Ammon's horn (tissue), 1 donor: Measurements from ENCODE around the gene VDR.

Experiments used
- DNase-seq: peaks from one replicate; pipeline ENCODE4 v3.0.0-alpha.2; 2016; ENCODE audit warnings: low spot score

VDR gene

GRCh38 chr12:47930634-47931033 lies 25.8 kb upstream of the VDR start:
- no peak for DNase-seq

GRCh38 chr12:47927346-47927745 lies 22.6 kb upstream of the VDR start:
- no peak for DNase-seq

GRCh38 chr12:47921907-47922306 lies 17.1 kb upstream of the VDR start:
- no peak for DNase-seq

GRCh38 chr12:47920913-47921312 lies 16.1 kb upstream of the VDR start:
- no peak for DNase-seq

GRCh38 chr12:47913081-47913480 lies 8.3 kb upstream of the VDR start:
- no peak for DNase-seq

GRCh38 chr12:47912556-47912955 lies 7.8 kb upstream of the VDR start:
- DNase-seq = no peak

GRCh38 chr12:47910981-47911380 lies 6.2 kb upstream of the VDR start:
- DNase-seq = no peak

GRCh38 chr12:47910486-47910885 lies 5.7 kb upstream of the VDR start:
- no peak for DNase-seq

- DNase-seq = no peak
These were observed 5.2 kb upstream of the VDR start for GRCh38 chr12:47909839-47910465.

- no peak for DNase-seq
These were observed 3.9 kb upstream of the VDR start for GRCh38 chr12:47908738-47909137.

GRCh38 chr12:47907851-47908454 lies 3.2 kb upstream of the VDR start:
- no peak for DNase-seq

GRCh38 chr12:47903927-47904712 lies 674 bp downstream of the VDR start:
- DNase-seq = peak; percentile 63

GRCh38 chr12:47903151-47903611 lies 1.6 kb downstream of the VDR start:
- no peak for DNase-seq

GRCh38 chr12:47902131-47902639 lies 2.6 kb downstream of the VDR start:
- no peak for DNase-seq

GRCh38 chr12:47901718-47902093 lies 3.1 kb downstream of the VDR start:
- no peak for DNase-seq

- no peak for DNase-seq
These were observed 3.6 kb downstream of the VDR start for GRCh38 chr12:47901063-47901717.

- no peak for DNase-seq
These were observed 4.4 kb downstream of the VDR start for GRCh38 chr12:47900131-47901062.

GRCh38 chr12:47899466-47899865 lies 5.3 kb downstream of the VDR start:
- no peak for DNase-seq

- no peak for DNase-seq
These were observed 8.2 kb downstream of the VDR start for GRCh38 chr12:47896633-47897032.

- DNase-seq = no peak
These were observed 8.8 kb downstream of the VDR start for GRCh38 chr12:47896022-47896421.

- DNase-seq = no peak
These were observed 10.1 kb downstream of the VDR start for GRCh38 chr12:47894652-47895051.
